Activated naive CD4-positive, alpha-beta T cell treated with anti-CD3 and anti-CD28 coated beads for 36 hours (primary cell): ENCODE results near the gene ACY1. TPM values are rescaled to one million over a fixed set of nuclear protein-coding genes. Genes with fewer than 3 reads are reported as not detected.
A peak's percentile ranks its signal among the peaks of the same experiment; 100 is the strongest.

Experiments
- CTCF ChIA-PET: fragments of 350-600 bp; sonication (Branson Sonifier 250); formaldehyde crosslinking; loops from one replicate; lab custom pipeline; 2021; ENCODE audit warnings: antibody characterized with exemption; lab: Charles Lee
- DNase-seq: peaks from one replicate; pipeline ENCODE4 v3.0.0-alpha.2; 2020
- H3K27ac Mint-ChIP-seq: one replicate; pipeline ENCODE4 v1.8.0; 2021; ENCODE audit warnings: mild to moderate bottlenecking, mixed read lengths
- H3K27me3 Mint-ChIP-seq: one replicate; pipeline ENCODE4 v1.8.0; 2021; ENCODE audit warnings: low read depth, mixed read lengths
- H3K36me3 Mint-ChIP-seq: one replicate; pipeline ENCODE4 v1.8.0; 2021; ENCODE audit warnings: low read depth, mixed read lengths
- H3K4me1 Mint-ChIP-seq: one replicate; pipeline ENCODE4 v1.8.0; 2021; ENCODE audit warnings: low read depth, mixed read lengths
- H3K4me3 Mint-ChIP-seq: one replicate; pipeline ENCODE4 v1.8.0; 2021; ENCODE audit warnings: mild to moderate bottlenecking, moderate library complexity, mixed read lengths
- H3K9me3 Mint-ChIP-seq: one replicate; pipeline ENCODE4 v1.8.0; 2021; ENCODE audit warnings: mixed read lengths
- intact Hi-C: fragments of 100-400 bp; cut with micrococcal nuclease; formaldehyde crosslinking; loops from one replicate; pipeline ENCODE4 v1.15.1; 2023
- total RNA-seq, 2 experiments: library from RNA; stranded (reverse); gene quantifications; one replicate each; pipeline ENCODE4 v1.2.3, GENCODE V29; 2021

The ACY1 gene
- total RNA-seq, 2 experiments from 2014 or later = 62.1 to 68.9 TPM

DNA sequence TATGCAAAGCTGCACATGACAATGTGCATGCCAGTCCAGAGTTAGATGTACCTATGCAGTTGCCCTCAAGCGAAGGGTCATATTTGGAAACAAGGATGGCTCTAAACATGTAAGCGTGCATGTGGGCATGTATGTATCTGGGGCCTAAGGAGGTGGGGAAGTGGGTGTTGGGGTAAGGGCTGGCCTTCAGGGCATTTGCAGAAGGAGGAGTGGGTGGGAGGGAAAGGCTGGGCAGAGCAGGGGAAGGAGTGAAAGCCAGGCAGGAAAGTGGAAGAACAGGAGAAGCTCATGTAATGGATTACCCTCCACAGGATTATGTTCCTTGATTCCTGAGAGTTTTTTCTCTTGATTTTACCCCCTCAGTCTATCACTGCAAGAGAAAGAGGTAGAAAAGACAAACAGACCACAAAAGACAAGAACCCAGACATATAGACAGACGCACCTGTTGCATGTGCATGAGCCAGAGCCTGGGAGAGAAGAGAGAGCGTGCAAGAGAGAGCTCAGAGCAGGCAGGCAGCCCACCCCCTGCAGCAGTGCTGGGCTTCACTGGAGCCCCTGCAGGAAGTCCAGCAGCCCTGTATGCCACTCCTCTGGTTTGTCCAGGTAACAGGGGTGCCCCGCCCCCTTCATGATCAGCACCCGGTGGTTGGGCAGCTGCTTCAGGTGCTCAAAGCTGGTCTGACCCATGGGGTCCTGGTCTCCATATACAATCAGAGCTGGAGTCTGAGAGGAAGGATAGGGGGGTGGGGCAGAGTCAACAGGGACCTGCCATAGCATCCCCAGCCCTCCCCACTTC is 14.3 kb upstream of the ACY1 start:
- H3K27ac Mint-ChIP-seq = no peak overlapping the region
- DNase-seq = no peak
- no peaks in the 10 kb centered on the region for H3K27me3 Mint-ChIP-seq
- H3K4me3 Mint-ChIP-seq = peak overlapping the region; percentile 80
- intact Hi-C loops = no loop called here
- H3K36me3 Mint-ChIP-seq = peaks cover 4% of the 10 kb centered on the region
- H3K9me3 Mint-ChIP-seq = no peaks in the 10 kb centered on the region
- CTCF ChIA-PET = interaction anchor here (0.6 to 3.3 kb wide), 4 partner anchors 14 to 87 kb away, joined by 3 to 21 read pairs (median 4); partner anchors contain the start of genes ACY1, PARP3 and RRP9
- H3K4me1 Mint-ChIP-seq = peaks cover 28% of the 10 kb centered on the region

DNA sequence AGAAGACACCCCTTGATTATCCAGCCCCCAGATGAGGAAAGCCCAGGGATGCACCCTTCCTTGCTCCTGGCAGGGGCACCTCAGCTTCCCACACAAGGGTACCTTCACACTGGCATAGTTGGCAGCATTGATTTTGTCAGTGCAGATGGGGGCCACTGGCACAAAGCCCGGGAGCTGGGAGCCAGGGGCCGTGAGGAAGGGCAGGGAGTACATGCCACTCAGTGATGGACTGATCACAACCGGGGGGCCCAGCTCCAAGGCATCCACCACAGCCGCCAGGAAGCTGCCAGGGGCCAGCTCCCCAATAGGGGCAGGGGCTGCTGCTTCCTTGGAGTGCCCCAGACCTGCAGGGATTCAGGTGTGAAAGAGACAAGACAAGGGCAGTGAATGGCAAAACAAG is 13.5 kb upstream of the ACY1 start:
- CTCF ChIA-PET = interaction anchor here (0.6 to 3.3 kb wide), 4 partner anchors 13 to 88 kb away, joined by 3 to 21 read pairs (median 4); partner anchors contain the start of genes ACY1, PARP3 and RRP9
- no peak overlapping the region for H3K4me3 Mint-ChIP-seq
- H3K36me3 Mint-ChIP-seq = peaks cover 4% of the 10 kb centered on the region
- intact Hi-C loops = loop anchor here (10.0 kb wide), 1 partner anchor 575 kb away; the partner anchor contains the start of gene RBM15B
- no peak for DNase-seq
- no peaks in the 10 kb centered on the region for H3K9me3 Mint-ChIP-seq
- H3K27ac Mint-ChIP-seq = no peak overlapping the region
- H3K4me1 Mint-ChIP-seq = peaks cover 34% of the 10 kb centered on the region
- no peaks in the 10 kb centered on the region for H3K27me3 Mint-ChIP-seq

DNA sequence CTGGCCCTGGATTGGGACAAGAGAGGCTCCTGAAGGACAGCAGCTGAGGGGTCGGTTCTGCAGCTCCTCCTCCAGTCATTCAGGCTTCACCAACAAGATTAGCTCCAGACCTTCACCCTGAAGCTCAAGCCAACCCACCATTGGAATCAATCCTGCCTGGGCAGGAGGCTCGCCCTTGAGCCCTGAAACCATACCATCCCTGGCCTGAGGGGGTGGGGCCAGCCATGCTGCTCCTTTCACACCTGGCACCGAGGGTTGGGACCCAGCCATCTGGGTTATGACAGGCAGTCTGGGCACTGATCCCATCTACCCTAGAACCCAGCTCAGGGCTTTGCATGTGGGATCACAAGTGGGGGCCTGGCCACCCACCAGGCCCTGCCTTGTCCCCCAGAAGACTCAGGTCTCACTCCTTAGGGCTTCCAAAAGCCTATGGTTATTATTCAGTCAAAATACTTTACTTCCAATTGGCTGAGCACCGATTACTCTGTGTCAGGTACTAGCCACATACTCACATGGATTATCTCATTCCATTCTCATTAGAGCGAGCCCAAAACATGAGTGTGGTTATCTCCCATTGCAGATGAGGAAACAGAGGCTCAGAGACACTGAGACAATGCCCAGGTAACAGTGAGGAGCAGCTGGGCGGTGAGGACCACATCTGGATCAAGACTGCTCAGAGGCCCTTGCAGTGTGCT is 12.6 kb upstream of the ACY1 start:
- Mint-ChIP-seq H3K27ac (no peak overlapping the region), H3K9me3 (no peaks in the 10 kb centered on the region), H3K27me3 (no peaks in the 10 kb centered on the region), H3K4me1 (peaks cover 41% of the 10 kb centered on the region), H3K36me3 (peaks cover 4% of the 10 kb centered on the region), H3K4me3 (no peak overlapping the region)
- CTCF ChIA-PET = interaction anchor here (1.2 to 3.3 kb wide), 3 partner anchors 12 to 29 kb away, joined by 3 to 21 read pairs (median 4); partner anchors contain the start of genes ACY1, GPR62, PARP3 and RRP9
- DNase-seq = no peak
- intact Hi-C loops = loop anchor here (10.0 kb wide), 1 partner anchor 576 kb away; the partner anchor contains the start of gene RBM15B

DNA sequence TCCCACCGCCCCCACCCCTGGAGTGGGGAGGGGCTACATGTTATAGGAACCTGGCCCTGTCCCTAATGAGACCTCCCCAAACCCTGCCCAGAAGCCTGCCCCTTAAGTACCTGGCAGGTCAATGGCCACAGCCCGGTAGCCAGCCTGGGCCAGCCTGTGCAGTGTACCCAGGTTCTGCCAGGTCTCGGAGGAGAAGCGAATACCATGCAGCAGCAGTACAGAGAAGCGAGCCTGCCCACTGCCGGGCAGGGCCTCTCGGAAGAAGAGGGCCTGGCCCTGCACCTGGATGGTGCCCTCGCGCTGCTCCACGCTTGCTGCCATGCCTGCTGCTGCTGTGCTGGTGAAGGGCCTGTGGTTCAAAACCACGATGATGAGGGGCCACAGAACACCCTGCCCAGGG is 12.0 kb upstream of the ACY1 start:
- Mint-ChIP-seq H3K9me3 (no peaks in the 10 kb centered on the region), H3K4me1 (peaks cover 41% of the 10 kb centered on the region), H3K36me3 (peaks cover 4% of the 10 kb centered on the region), H3K4me3 (peak overlapping the region; percentile 21), H3K27ac (no peak overlapping the region), H3K27me3 (no peaks in the 10 kb centered on the region)
- CTCF ChIA-PET = interaction anchor here (1.2 to 3.3 kb wide), 2 partner anchors 16 to 29 kb away, joined by 3 to 21 read pairs; partner anchors contain the start of genes GPR62, PARP3 and RRP9
- DNase-seq = no peak
- intact Hi-C loops = loop anchor here (10.0 kb wide), 1 partner anchor 577 kb away; the partner anchor contains the start of gene RBM15B

DNA sequence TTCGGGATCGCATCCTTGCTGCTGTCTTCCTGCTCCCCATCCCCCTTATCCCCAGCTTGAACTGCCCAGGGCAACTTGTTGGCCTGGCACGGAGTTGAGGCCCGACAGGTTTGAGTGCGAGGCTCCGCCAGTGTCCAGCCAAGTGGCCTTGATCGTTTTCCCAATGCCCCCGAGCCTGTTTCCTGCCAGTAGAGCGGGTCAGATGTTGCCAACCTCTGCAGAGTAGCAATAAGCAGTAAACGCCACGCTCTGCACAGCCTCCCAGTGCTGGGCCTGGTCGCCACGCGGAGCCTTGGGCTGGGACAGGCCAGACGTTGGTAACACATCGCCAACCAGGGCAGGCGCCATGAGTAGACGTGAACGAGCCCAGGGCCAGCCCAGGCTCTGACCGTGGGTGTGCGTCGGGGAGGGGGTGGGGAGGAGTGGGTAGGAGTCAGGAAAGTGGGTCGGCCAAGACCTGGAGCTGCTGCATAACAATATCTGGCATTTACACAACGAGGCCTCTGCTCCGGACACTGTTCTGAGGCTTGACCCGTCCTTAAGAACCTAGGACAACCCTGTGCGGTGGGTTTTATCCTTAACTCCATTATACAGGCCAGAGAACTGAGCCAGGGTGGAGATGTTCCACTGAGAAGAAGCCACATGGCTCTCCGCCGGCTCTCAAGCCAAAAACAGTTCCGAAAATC is 8.9 kb upstream of the ACY1 start:
- intact Hi-C loops = loop anchor here (1.0 to 10.0 kb wide), 6 partner anchors 9 to 580 kb away; partner anchors contain the start of genes ACY1, DUSP7, PARP3 and RBM15B
- DNase-seq = no peak
- CTCF ChIA-PET = interaction anchor here (0.6 to 3.1 kb wide), 7 partner anchors 8 to 802 kb away, joined by 3 to 40 read pairs (median 6); partner anchors contain the start of genes ACY1, PARP3, RPL29 and RRP9
- no peaks in the 10 kb centered on the region for H3K27me3 Mint-ChIP-seq
- H3K36me3 Mint-ChIP-seq = peaks cover 4% of the 10 kb centered on the region
- peak overlapping the region; percentile 97 for H3K27ac Mint-ChIP-seq
- H3K9me3 Mint-ChIP-seq = no peaks in the 10 kb centered on the region
- peak overlapping the region; percentile 99 for H3K4me3 Mint-ChIP-seq
- peaks cover 39% of the 10 kb centered on the region for H3K4me1 Mint-ChIP-seq

DNA sequence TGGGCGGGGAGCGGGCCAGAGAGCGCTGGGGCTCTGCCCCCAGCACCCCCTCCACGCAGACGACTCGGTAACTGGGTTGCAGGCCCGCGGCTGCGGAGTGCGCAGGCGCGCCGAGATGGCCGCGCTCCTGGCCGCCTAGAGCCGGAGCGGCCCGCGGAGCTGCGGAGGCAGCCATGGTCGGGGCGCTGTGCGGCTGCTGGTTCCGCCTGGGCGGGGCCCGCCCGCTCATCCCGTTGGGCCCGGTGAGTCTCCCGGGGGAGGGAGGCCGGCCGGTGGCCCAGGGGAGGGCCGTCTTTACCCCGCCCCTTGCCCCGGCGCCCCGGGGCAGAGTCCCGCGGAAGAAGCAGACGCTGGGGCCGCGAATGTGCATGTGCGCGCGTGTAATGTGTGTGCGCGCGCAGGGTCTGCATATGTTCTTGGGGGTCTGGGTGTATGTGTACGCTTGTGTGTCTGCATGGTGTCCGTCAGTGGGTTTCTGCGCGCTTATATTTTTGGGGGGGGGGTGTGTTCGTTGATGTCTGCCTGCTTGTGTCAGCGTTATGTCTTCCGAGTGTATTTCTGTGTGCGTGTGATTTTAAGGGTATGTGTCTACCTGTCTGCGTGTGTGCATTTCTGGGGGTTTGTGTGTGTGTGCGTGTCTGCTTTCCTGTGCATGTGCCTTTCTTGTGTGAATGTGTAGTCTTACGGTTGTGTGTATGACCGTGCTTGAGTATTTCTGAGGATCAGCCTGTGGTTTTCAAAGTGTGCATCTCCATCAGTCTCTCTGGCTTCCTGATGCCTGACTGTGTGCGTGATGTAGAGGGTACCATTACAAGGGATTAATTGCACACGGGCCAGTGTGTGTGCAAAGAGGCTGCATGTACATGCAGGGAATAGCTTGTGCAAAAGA is 8.1 kb upstream of the ACY1 start, which contains the start of gene ABHD14A:
ABHD14A (plus strand) TSS at position 102 of the 889 bp plus-strand sequence; CDS start at position 174, 72 bp downstream.
- peak; percentile 70 for DNase-seq
- intact Hi-C loops = loop anchor here (1.0 to 10.0 kb wide), 7 partner anchors 8 to 580 kb away; partner anchors contain the start of genes ACY1, DCAF1, DUSP7 and PARP3
- Mint-ChIP-seq H3K36me3 (peaks cover 4% of the 10 kb centered on the region), H3K4me1 (peaks cover 37% of the 10 kb centered on the region), H3K27ac (peak within 1 kb of the TSS; percentile 97), H3K9me3 (no peaks in the 10 kb centered on the region), H3K27me3 (no peaks in the 10 kb centered on the region), H3K4me3 (peak within 1 kb of the TSS; percentile 99)
- CTCF ChIA-PET = interaction anchor here (1.4 to 2.1 kb wide), 2 partner anchors 13 to 17 kb away, joined by 3 to 11 read pairs; no protein-coding TSS in a partner anchor

DNA sequence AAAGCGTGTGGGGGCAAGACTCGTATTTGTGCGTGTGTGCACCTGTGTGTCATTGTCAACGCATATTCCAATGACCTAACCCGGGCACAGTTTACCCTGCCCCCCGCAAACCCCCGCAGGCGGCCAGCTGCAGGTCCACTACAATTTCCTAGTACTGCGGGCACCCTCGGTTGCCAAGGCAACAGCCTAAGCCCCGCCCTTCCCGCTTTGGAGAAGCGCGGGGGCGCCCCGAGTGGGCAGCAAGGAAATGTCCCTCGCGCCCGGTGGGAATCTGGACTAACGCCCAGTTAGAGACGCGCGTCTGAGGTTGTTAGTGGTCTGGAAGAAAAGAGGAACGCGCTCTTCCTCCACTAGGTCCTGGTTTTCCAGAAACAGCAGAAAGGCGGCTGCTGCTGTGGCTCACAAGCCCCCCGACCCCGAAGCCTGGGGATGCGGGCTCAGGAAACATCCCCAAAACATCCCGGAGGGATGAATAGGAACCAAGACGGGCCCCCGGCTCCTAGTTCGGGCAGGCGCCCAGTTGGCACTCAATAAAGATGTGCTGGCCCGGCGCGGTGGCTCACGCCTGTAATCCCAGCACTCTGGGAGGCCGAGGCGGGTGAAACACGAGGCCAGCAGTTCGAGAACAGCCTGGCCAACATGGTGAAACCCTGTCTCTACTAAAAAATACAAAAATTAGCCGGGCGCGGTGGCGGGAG is 7.3 kb upstream of the ACY1 start:
- intact Hi-C loops = loop anchor here (2.0 to 10.0 kb wide), 4 partner anchors 19 to 581 kb away; partner anchors contain the start of genes DCAF1, DUSP7 and RBM15B
- H3K9me3 Mint-ChIP-seq = no peaks in the 10 kb centered on the region
- H3K36me3 Mint-ChIP-seq = peaks cover 2% of the 10 kb centered on the region
- H3K27ac Mint-ChIP-seq = no peak overlapping the region
- CTCF ChIA-PET = interaction anchor here (1.4 kb wide), 1 partner anchor 16 kb away, joined by 3 read pairs; no protein-coding TSS in a partner anchor
- peak; percentile 29 for DNase-seq
- no peaks in the 10 kb centered on the region for H3K27me3 Mint-ChIP-seq
- H3K4me3 Mint-ChIP-seq = peak overlapping the region; percentile 77
- H3K4me1 Mint-ChIP-seq = peaks cover 36% of the 10 kb centered on the region

DNA sequence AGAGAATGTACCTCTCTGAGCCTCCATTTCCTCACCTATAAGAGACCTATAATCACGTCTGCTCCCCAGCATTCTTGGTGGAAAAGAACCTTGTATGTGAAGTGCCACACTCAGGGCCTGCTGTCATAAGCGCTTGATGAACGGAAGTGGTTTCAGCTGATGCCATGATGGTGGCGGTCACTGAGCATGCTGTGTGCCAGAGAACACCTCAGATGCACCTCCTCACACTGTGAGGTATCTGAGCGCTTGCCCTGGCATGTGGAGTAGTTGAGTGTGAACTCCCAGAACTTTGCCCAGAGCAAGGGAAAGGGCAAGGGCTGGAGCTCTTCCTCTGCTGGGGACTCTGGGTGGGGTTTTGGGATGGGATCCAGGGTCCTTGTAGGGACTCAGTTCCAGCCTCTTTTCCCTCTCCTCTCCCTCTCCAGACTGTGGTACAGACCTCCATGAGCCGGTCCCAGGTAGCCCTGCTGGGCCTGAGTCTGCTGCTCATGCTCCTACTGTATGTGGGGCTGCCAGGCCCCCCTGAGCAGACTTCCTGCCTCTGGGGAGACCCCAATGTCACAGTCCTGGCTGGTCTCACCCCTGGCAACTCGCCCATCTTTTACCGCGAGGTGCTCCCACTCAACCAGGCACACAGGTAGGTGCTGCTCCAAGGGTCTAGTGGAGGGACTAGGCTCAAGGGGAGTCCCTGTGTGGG is 5.7 kb upstream of the ACY1 start:
- intact Hi-C loops = loop anchor here (5.0 to 10.0 kb wide), 2 partner anchors 475 to 583 kb away; partner anchors contain the start of genes DCAF1 and RBM15B
- CTCF ChIA-PET = interaction anchor here (0.7 to 0.8 kb wide), 2 partner anchors 35 kb away, joined by 3 read pairs; no protein-coding TSS in a partner anchor

DNA sequence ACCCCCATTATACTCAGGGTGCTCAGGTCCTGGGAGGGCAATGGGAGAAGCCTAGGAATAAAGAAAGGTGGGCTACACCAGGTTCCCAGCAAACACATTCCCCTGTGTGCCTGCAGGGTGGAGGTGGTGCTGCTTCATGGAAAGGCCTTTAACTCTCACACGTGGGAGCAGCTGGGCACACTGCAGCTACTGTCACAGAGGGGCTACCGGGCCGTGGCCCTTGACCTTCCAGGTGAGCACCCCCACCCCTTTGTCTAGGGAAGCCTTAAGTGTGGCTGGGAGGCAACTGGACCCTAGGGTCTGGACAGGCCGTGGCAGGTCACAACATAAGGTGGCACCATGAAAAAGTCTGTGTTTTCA is 5.2 kb upstream of the ACY1 start:
- intact Hi-C loops = loop anchor here (5.0 to 10.0 kb wide), 2 partner anchors 476 to 583 kb away; partner anchors contain the start of genes DCAF1 and RBM15B
- Mint-ChIP-seq H3K27me3 (no peaks in the 10 kb centered on the region), H3K36me3 (peaks cover 4% of the 10 kb centered on the region), H3K27ac (no peak overlapping the region), H3K4me1 (peaks cover 42% of the 10 kb centered on the region), H3K9me3 (no peaks in the 10 kb centered on the region), H3K4me3 (no peak overlapping the region)
- CTCF ChIA-PET = interaction anchor here (0.8 kb wide), 1 partner anchor 36 kb away, joined by 3 read pairs; no protein-coding TSS in a partner anchor
- DNase-seq = no peak

More for the DNA sequence above, 5.7 kb upstream of the ACY1 start:
- DNase-seq = peak; percentile 39
- peaks cover 40% of the 10 kb centered on the region for H3K4me1 Mint-ChIP-seq
- H3K36me3 Mint-ChIP-seq = peaks cover 4% of the 10 kb centered on the region
- no peak overlapping the region for H3K4me3 Mint-ChIP-seq
- no peaks in the 10 kb centered on the region for H3K27me3 Mint-ChIP-seq
- no peaks in the 10 kb centered on the region for H3K9me3 Mint-ChIP-seq
- peak overlapping the region; percentile 11 for H3K27ac Mint-ChIP-seq
